Thoracic aorta (tissue), 2 donors: Measurements from ENCODE around the gene USP40. TPM values are rescaled to one million over a fixed set of nuclear protein-coding genes. Genes with fewer than 3 reads are reported as not detected.

Experiments used
- ATAC-seq: fragments of 150-250 bp; one replicate; pipeline ENCODE4 v1.8.0; 2017; ENCODE audit warnings: low read depth; ENCODE audit not compliant: insufficient number of reproducible peaks, low FRiP score
- DNase-seq: peaks from one replicate; pipeline ENCODE4 v3.0.0-alpha.2; 2020; ENCODE audit warnings: low spot score
- H3K27ac ChIP-seq, 2 donors: fragments of 200-600 bp; sonication (generic); 1 replicate in 1 of 2; 2 replicates in 1 of 2; pipeline ENCODE4 v1.5.1; 2016; ENCODE audit warnings: mild to moderate bottlenecking in 2 of 2, moderate library complexity in 2 of 2
- H3K27me3 ChIP-seq: fragments of 200-600 bp; sonication (generic); replicated peaks from 2 replicates; pipeline ENCODE4 v1.6.0; 2016; ENCODE audit warnings: mild to moderate bottlenecking; ENCODE audit not compliant: insufficient read depth
- H3K36me3 ChIP-seq: fragments of 200-600 bp; sonication (generic); one replicate; pipeline ENCODE4 v1.5.1; 2016
- H3K4me1 ChIP-seq, 2 donors: fragments of 200-600 bp; sonication (generic); 1 replicate in 1 of 2; 2 replicates in 1 of 2; pipeline versions ENCODE4 v1.5.1 to v1.6.0; 2016; ENCODE audit warnings: low read depth in 2 of 2, mild to moderate bottlenecking in 1 of 2; ENCODE audit not compliant: control insufficient read depth in 1 of 2
- H3K4me3 ChIP-seq: fragments of 200-600 bp; sonication (generic); 2 replicates; pipeline ENCODE4 v1.5.1; 2016; ENCODE audit warnings: mild to moderate bottlenecking
- H3K9me3 ChIP-seq: fragments of 200-600 bp; sonication (generic); 2 replicates; pipeline ENCODE4 v1.5.1; 2016
- total RNA-seq, 2 donors: library from RNA; depleted of rRNA; stranded (reverse); fragments of >200 nt; gene quantifications; one replicate each; pipeline versions ENCODE4 v1.1.0 to v1.2.3, GENCODE V29; 2016
- TF ChIP-seq, protein P1 (sequence below): fragments of 200-600 bp; sonication (generic); IDR thresholded peaks from one replicate; pipeline ENCODE4 v1.5.1; 2019; ENCODE audit warnings: antibody characterized with exemption

USP40 gene
- total RNA-seq, 2 donors from 2014 or later = 23.3 to 30.0 TPM

GRCh38 chr2:233433029-233433428 lies 133.6 kb downstream of the USP40 start:
- Histone ChIP-seq H3K27ac (no peak overlapping the region), H3K9me3 (no peaks in the 10 kb centered on the region), H3K4me1 (peaks cover 3 to 27% of the 10 kb centered on the region in 2 donors), H3K4me3 (no peak overlapping the region), H3K27me3 (no peaks in the 10 kb centered on the region), H3K36me3 (peaks cover 20% of the 10 kb centered on the region)
- ATAC-seq (no peak), DNase-seq (no peak)
- TF ChIP-seq, protein P1, sequence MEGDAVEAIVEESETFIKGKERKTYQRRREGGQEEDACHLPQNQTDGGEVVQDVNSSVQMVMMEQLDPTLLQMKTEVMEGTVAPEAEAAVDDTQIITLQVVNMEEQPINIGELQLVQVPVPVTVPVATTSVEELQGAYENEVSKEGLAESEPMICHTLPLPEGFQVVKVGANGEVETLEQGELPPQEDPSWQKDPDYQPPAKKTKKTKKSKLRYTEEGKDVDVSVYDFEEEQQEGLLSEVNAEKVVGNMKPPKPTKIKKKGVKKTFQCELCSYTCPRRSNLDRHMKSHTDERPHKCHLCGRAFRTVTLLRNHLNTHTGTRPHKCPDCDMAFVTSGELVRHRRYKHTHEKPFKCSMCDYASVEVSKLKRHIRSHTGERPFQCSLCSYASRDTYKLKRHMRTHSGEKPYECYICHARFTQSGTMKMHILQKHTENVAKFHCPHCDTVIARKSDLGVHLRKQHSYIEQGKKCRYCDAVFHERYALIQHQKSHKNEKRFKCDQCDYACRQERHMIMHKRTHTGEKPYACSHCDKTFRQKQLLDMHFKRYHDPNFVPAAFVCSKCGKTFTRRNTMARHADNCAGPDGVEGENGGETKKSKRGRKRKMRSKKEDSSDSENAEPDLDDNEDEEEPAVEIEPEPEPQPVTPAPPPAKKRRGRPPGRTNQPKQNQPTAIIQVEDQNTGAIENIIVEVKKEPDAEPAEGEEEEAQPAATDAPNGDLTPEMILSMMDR = no peak

DNA sequence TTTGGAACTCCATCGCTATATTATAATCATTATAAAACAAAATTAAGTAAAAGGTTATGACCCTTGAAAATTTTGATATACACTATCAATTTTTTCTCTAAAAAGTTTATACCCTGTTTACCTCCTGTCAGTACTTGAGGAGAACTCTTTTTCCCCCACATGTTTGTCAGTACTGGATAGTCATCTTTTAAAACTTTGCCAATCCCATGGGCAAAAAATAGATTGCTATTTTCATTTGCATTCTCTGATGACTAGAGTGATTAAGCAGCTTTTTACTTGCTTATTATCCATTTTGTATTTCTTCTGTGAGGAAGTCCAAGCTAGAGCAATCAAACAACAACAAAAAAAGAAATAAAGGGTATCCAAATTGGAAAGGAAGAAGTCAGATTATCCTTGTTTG lies 135.9 kb downstream of the USP40 start:
- Histone ChIP-seq H3K4me3 (no peak overlapping the region), H3K27me3 (no peaks in the 10 kb centered on the region), H3K4me1 (peaks cover 3 to 27% of the 10 kb centered on the region in 2 donors), H3K27ac (no peak overlapping the region), H3K36me3 (no peaks in the 10 kb centered on the region), H3K9me3 (no peaks in the 10 kb centered on the region)
- TF ChIP-seq, protein P1 = no peak
- no peak for ATAC-seq
- no peak for DNase-seq

GRCh38 chr2:233430081-233430480 lies 136.5 kb downstream of the USP40 start:
- no peaks in the 10 kb centered on the region for H3K36me3 ChIP-seq
- TF ChIP-seq, protein P1 = no peak
- H3K27ac ChIP-seq = no peak overlapping the region
- ATAC-seq (no peak), DNase-seq (no peak)
- H3K4me3 ChIP-seq = no peak overlapping the region
- H3K27me3 ChIP-seq = no peaks in the 10 kb centered on the region
- H3K4me1 ChIP-seq = peaks cover 3 to 27% of the 10 kb centered on the region in 2 donors
- no peaks in the 10 kb centered on the region for H3K9me3 ChIP-seq

- no peaks in the 10 kb centered on the region for H3K27me3 ChIP-seq
- H3K27ac ChIP-seq = no peak overlapping the region
- TF ChIP-seq, protein P1 = no peak
- peaks cover 3 to 32% of the 10 kb centered on the region in 2 donors for H3K4me1 ChIP-seq
- DNase-seq (no peak), ATAC-seq (no peak)
- H3K9me3 ChIP-seq = no peaks in the 10 kb centered on the region
- no peaks in the 10 kb centered on the region for H3K36me3 ChIP-seq
- H3K4me3 ChIP-seq = no peak overlapping the region
Measured at GRCh38 chr2:233429175-233429897, 137.2 kb downstream of the USP40 start.

DNA sequence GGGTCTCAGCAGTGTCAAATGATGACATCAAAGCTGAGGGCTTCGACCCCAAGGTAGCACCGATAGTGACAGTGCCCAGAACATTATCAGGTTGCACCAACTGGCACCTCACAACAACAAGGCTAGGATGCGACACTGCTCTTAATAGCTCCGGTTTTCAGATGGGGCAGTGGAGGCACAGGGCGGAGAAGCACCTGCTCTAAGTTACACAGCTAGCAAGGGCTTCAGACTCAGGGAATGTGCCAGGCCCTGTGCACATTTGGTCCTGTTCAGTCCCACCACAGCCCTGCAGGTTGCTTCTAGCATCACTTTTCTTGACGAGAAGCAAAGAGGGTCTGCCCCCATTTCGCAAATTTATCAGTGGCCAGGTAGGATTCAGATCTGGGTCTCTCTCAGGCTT lies 138.1 kb downstream of the USP40 start:
- H3K27me3 ChIP-seq = no peaks in the 10 kb centered on the region
- peaks cover 3 to 35% of the 10 kb centered on the region in 2 donors for H3K4me1 ChIP-seq
- no peak for DNase-seq
- no peak overlapping the region for H3K4me3 ChIP-seq
- H3K9me3 ChIP-seq = no peaks in the 10 kb centered on the region
- H3K36me3 ChIP-seq = no peaks in the 10 kb centered on the region
- TF ChIP-seq, protein P1 = no peak
- H3K27ac ChIP-seq = no peak overlapping the region
- ATAC-seq = no peak
